Caco-2 (cell line): ENCODE results near the gene HESX1. TPM values are rescaled to one million over a fixed set of nuclear protein-coding genes. Genes with fewer than 3 reads are reported as not detected.

Experiments
- BruUV-seq: library from RNA; stranded (reverse); fragments of 400-500 nt; replicated peaks from 2 replicates; lab custom pipeline; 2021; lab: Mats Ljungman, UMichigan
- CTCF ChIA-PET: fragments of 300-600 bp; sonication (Branson Sonifier 250); formaldehyde crosslinking; loops from one replicate; lab custom pipeline; 2022; ENCODE audit warnings: antibody characterized with exemption; lab: Charles Lee
- POLR2A ChIA-PET: fragments of 300-600 bp; sonication (Branson Sonifier 250); formaldehyde crosslinking; loops from one replicate; lab custom pipeline; 2022; ENCODE audit warnings: antibody characterized with exemption; lab: Charles Lee
- DNase-seq, 2 experiments: peaks; one replicate each; pipeline versions ENCODE4 v3.0.0 to v3.0.0-alpha.2; 2020 to 2022
- H3K27me3 ChIP-seq: replicated peaks from 2 replicates; pipeline ENCODE4 v1.6.0; 2011; ENCODE audit warnings: low read length; ENCODE audit not compliant: control insufficient read depth, insufficient read depth
- H3K36me3 ChIP-seq: 2 replicates; pipeline ENCODE4 v1.5.1; 2011; ENCODE audit warnings: low read length; ENCODE audit not compliant: control insufficient read depth, insufficient read depth
- H3K4me1 ChIP-seq: fragments of 250-450 bp; sonication (Bioruptor Pico); 2 replicates; pipeline ENCODE4 v1.5.1; 2020; ENCODE audit warnings: mild to moderate bottlenecking
- H3K4me3 ChIP-seq: 2 replicates; pipeline ENCODE4 v1.5.1; 2011; ENCODE audit warnings: low read depth, mild to moderate bottlenecking, control low read depth, low read length
- H3K9me3 ChIP-seq: fragments of 250-450 bp; sonication (Bioruptor Pico); 2 replicates; pipeline ENCODE4 v1.5.1; 2020; ENCODE audit warnings: mild to moderate bottlenecking, moderate library complexity
- H3K27ac Mint-ChIP-seq: one replicate; pipeline ENCODE4 v1.8.0; 2022; ENCODE audit warnings: mixed read lengths; ENCODE audit not compliant: unreplicated experiment
- H3K27me3 Mint-ChIP-seq: one replicate; pipeline ENCODE4 v1.8.0; 2022; ENCODE audit warnings: mixed read lengths; ENCODE audit not compliant: insufficient read depth, unreplicated experiment
- H3K36me3 Mint-ChIP-seq: one replicate; pipeline ENCODE4 v1.8.0; 2022; ENCODE audit warnings: mild to moderate bottlenecking, mixed read lengths; ENCODE audit not compliant: insufficient read depth, unreplicated experiment
- H3K4me1 Mint-ChIP-seq: one replicate; pipeline ENCODE4 v1.8.0; 2022; ENCODE audit warnings: low read depth, mixed read lengths; ENCODE audit not compliant: unreplicated experiment
- H3K4me3 Mint-ChIP-seq: one replicate; pipeline ENCODE4 v1.8.0; 2022; ENCODE audit warnings: mild to moderate bottlenecking, moderate library complexity, mixed read lengths; ENCODE audit not compliant: unreplicated experiment
- H3K9me3 Mint-ChIP-seq: one replicate; pipeline ENCODE4 v1.8.0; 2022; ENCODE audit warnings: mixed read lengths; ENCODE audit not compliant: unreplicated experiment
- CTCF ChIP-seq, 2 experiments: fragments of 200-600 bp in 1 of 2; IDR thresholded peaks; 1 replicate in 1 of 2; 2 replicates in 1 of 2; pipeline versions ENCODE4 v1.5.1 to v1.8.0; 2011 to 2022; ENCODE audit warnings: antibody characterized with exemption in 1 of 2, control low read depth in 1 of 2, inconsistent platforms in 1 of 2, low read depth in 1 of 2, low read length in 1 of 2, mild to moderate bottlenecking in 1 of 2, moderate library complexity in 1 of 2; ENCODE audit not compliant: insufficient read depth in 1 of 2, severe bottlenecking in 1 of 2, unreplicated experiment in 1 of 2
- intact Hi-C: fragments of 100-400 bp; cut with micrococcal nuclease; formaldehyde crosslinking; loops from one replicate; pipeline ENCODE4 v1.10.0; 2022; ENCODE audit not compliant: unreplicated experiment
- total RNA-seq: library from RNA; stranded (reverse); gene quantifications from 2 replicates; pipeline ENCODE4 v1.2.3, GENCODE V29; 2022

HESX1 gene
- total RNA-seq, 1 experiment from 2014 or later, result 1.2 TPM

GRCh38 chr3:57227204-57227929 is 27.6 kb upstream of the HESX1 start, which contains the start of gene APPL1:
Gene APPL1 (plus strand): TSS chr3:57227729. CDS start chr3:57227884, 155 bp downstream.
- intact Hi-C loops, result loop anchor here (1.0 to 10.0 kb wide), 2 partner anchors 57 to 233 kb away; no protein-coding TSS in a partner anchor
- peaks cover 12% of the 10 kb centered on the region for H3K4me1 Mint-ChIP-seq
- H3K4me1 ChIP-seq, result peaks cover 13% of the 10 kb centered on the region; the same call in 1 of the 2 replicates
- POLR2A ChIA-PET, result interaction anchor here (0.5 to 1.6 kb wide), 4 partner anchors 9 to 370 kb away, joined by 3 to 8 read pairs (median 3); partner anchors contain the start of gene ARF4
- H3K4me3 ChIP-seq, result peak within 1 kb of the TSS; percentile 90
- H3K36me3 Mint-ChIP-seq, result no peaks in the 10 kb centered on the region
- peak; percentile 93 to 98 for DNase-seq
- no peaks in the 10 kb centered on the region for H3K27me3 Mint-ChIP-seq
- no peaks in the 10 kb centered on the region for H3K36me3 ChIP-seq
- BruUV-seq, result TSS peak; percentile 76
- CTCF ChIA-PET, result interaction anchor here (0.6 kb wide), 2 partner anchors 18 to 607 kb away, joined by 3 to 5 read pairs; no protein-coding TSS in a partner anchor
- H3K4me3 Mint-ChIP-seq, result peak within 1 kb of the TSS; percentile 83
- no peaks in the 10 kb centered on the region for H3K9me3 Mint-ChIP-seq
- no peaks in the 10 kb centered on the region for H3K9me3 ChIP-seq
- peak within 1 kb of the TSS; percentile 80 for H3K27ac Mint-ChIP-seq
- no peaks in the 10 kb centered on the region for H3K27me3 ChIP-seq
- no peak for TF ChIP-seq CTCF (IDR thresholded peaks at IDR 0.05; ENCODE audit: insufficient read depth in 1 of 2, low read depth in 1 of 2, low read length in 1 of 2, severe bottlenecking in 1 of 2, unreplicated experiment in 1 of 2)

GRCh38 chr3:57226176-57226575 is 26.4 kb upstream of the HESX1 start:
- Mint-ChIP-seq H3K27ac (no peak overlapping the region), H3K36me3 (no peaks in the 10 kb centered on the region), H3K27me3 (no peaks in the 10 kb centered on the region), H3K4me1 (peaks cover 12% of the 10 kb centered on the region), H3K4me3 (peak overlapping the region; percentile 83), H3K9me3 (no peaks in the 10 kb centered on the region)
- H3K4me3 ChIP-seq, result no peak overlapping the region; the same call in 1 of the 2 replicates
- H3K9me3 ChIP-seq, result no peaks in the 10 kb centered on the region
- peaks cover 13% of the 10 kb centered on the region; the same call in 1 of the 2 replicates for H3K4me1 ChIP-seq
- no peak for TF ChIP-seq CTCF (IDR thresholded peaks at IDR 0.05; ENCODE audit: insufficient read depth in 1 of 2, low read depth in 1 of 2, low read length in 1 of 2, severe bottlenecking in 1 of 2, unreplicated experiment in 1 of 2)
- no peak for DNase-seq
- ChIA-PET POLR2A (interaction anchor here (0.6 to 0.7 kb wide), 2 partner anchors 19 to 402 kb away, joined by 3 to 5 read pairs; no protein-coding TSS in a partner anchor), CTCF (no interaction called here)
- no peaks in the 10 kb centered on the region for H3K36me3 ChIP-seq
- no peaks in the 10 kb centered on the region for H3K27me3 ChIP-seq
- intact Hi-C loops, result loop anchor here (10.0 kb wide), 1 partner anchor 231 kb away; no protein-coding TSS in a partner anchor
- BruUV-seq, result no TSS peak

GRCh38 chr3:57224856-57225255 is 25.1 kb upstream of the HESX1 start:
- CTCF ChIA-PET, result no interaction called here
- Mint-ChIP-seq H3K9me3 (no peaks in the 10 kb centered on the region), H3K27ac (no peak overlapping the region), H3K4me3 (no peak overlapping the region), H3K27me3 (no peaks in the 10 kb centered on the region), H3K4me1 (peaks cover 12% of the 10 kb centered on the region), H3K36me3 (no peaks in the 10 kb centered on the region)
- DNase-seq, result no peak
- Histone ChIP-seq H3K4me1 (peaks cover 13% of the 10 kb centered on the region; the same call in 1 of the 2 replicates), H3K9me3 (no peaks in the 10 kb centered on the region), H3K36me3 (no peaks in the 10 kb centered on the region), H3K27me3 (no peaks in the 10 kb centered on the region), H3K4me3 (no peak overlapping the region)
- intact Hi-C loops, result loop anchor here (10.0 kb wide), 1 partner anchor 230 kb away; no protein-coding TSS in a partner anchor
- BruUV-seq, result no TSS peak
- TF ChIP-seq CTCF (IDR thresholded peaks at IDR 0.05; ENCODE audit: insufficient read depth in 1 of 2, low read depth in 1 of 2, low read length in 1 of 2, severe bottlenecking in 1 of 2, unreplicated experiment in 1 of 2), result no peak
- POLR2A ChIA-PET, result no interaction called here
